ENCODE data around the gene DENND6A.
"Not testable (repeated sequence)": the region's sequence is repeated elsewhere in the genome, so short reads cannot be mapped to it uniquely, and the experiment has no call there.

DENND6A gene

GRCh38 chr3:57692396-57693147 is at the start of gene DENND6A:
DENND6A (minus strand) TSS chr3:57693077; CDS start chr3:57693018, 59 bp downstream.
- DNase-seq = peak; percentile 28

GRCh38 chr3:57740027-57740426 is 47.1 kb upstream of the DENND6A start:
- no peak for DNase-seq

- DNase-seq = no peak
Measured at GRCh38 chr3:57738391-57738790, 45.5 kb upstream of the DENND6A start.

GRCh38 chr3:57737840-57738239 is 45.0 kb upstream of the DENND6A start:
- no peak for DNase-seq

GRCh38 chr3:57735405-57735804 is 42.5 kb upstream of the DENND6A start:
- DNase-seq = no peak

GRCh38 chr3:57733790-57734189 is 40.9 kb upstream of the DENND6A start:
- no peak for DNase-seq

- no peak for DNase-seq
Measured at GRCh38 chr3:57731311-57731710, 38.4 kb upstream of the DENND6A start.

GRCh38 chr3:57730682-57731081 is 37.8 kb upstream of the DENND6A start:
- no peak for DNase-seq

- DNase-seq = no peak
Measured at GRCh38 chr3:57729334-57730045, 36.6 kb upstream of the DENND6A start.

- no peak for DNase-seq
Measured at GRCh38 chr3:57727106-57727505, 34.2 kb upstream of the DENND6A start.

- peak; percentile 57 for DNase-seq
Measured at GRCh38 chr3:57726397-57726796, 33.5 kb upstream of the DENND6A start.

GRCh38 chr3:57718118-57718517 is 25.2 kb upstream of the DENND6A start:
- no peak for DNase-seq

GRCh38 chr3:57717205-57717868 is 24.5 kb upstream of the DENND6A start:
- DNase-seq = no peak

- no peak for DNase-seq
Measured at GRCh38 chr3:57715686-57716085, 22.8 kb upstream of the DENND6A start.

- DNase-seq = no peak
Measured at GRCh38 chr3:57709559-57709958, 16.7 kb upstream of the DENND6A start.

- DNase-seq = no peak
Measured at GRCh38 chr3:57709031-57709430, 16.2 kb upstream of the DENND6A start.

- no peak for DNase-seq
Measured at GRCh38 chr3:57706462-57706861, 13.6 kb upstream of the DENND6A start.

GRCh38 chr3:57705351-57705750 is 12.5 kb upstream of the DENND6A start:
- DNase-seq = not testable (repeated sequence)

GRCh38 chr3:57701781-57702180 is 8.9 kb upstream of the DENND6A start:
- DNase-seq = no peak

GRCh38 chr3:57700737-57701136 is 7.9 kb upstream of the DENND6A start:
- no peak for DNase-seq

- no peak for DNase-seq
Measured at GRCh38 chr3:57699591-57699990, 6.7 kb upstream of the DENND6A start.

- no peak for DNase-seq
Measured at GRCh38 chr3:57696801-57697321, 4.0 kb upstream of the DENND6A start.

GRCh38 chr3:57694146-57694545 is 1.3 kb upstream of the DENND6A start:
- no peak for DNase-seq

GRCh38 chr3:57692133-57692395 is 813 bp downstream of the DENND6A start:
- not testable (repeated sequence) for DNase-seq

All from DMS79 treated with DMSO at 0.1 percent for 48 hours (cell line).